Skeletal muscle tissue (tissue), 4 donors: ENCODE results near the gene PDE6C. TPM values are rescaled to one million over a fixed set of nuclear protein-coding genes. Genes with fewer than 3 reads are reported as not detected.

Source experiments
- H3K27ac ChIP-seq: one replicate; pipeline ENCODE4 v1.7.0; 2013; ENCODE audit warnings: mild to moderate bottlenecking, low read depth, low read length, inconsistent platforms
- H3K27me3 ChIP-seq, 3 donors: one replicate each; pipeline ENCODE4 v1.7.0; 2013; ENCODE audit warnings: low read length in 3 of 3; ENCODE audit not compliant: control insufficient read depth in 3 of 3, insufficient read depth in 3 of 3
- H3K36me3 ChIP-seq, 3 donors: one replicate each; pipeline ENCODE4 v1.7.0; 2013; ENCODE audit warnings: low read length in 3 of 3; ENCODE audit not compliant: control insufficient read depth in 3 of 3, insufficient read depth in 3 of 3
- H3K4me1 ChIP-seq, 3 donors: one replicate each; pipeline ENCODE4 v1.7.0; 2013; ENCODE audit warnings: low read length in 3 of 3, mild to moderate bottlenecking in 3 of 3; ENCODE audit not compliant: control insufficient read depth in 3 of 3, insufficient read depth in 3 of 3
- H3K4me3 ChIP-seq, 3 donors: one replicate each; pipeline ENCODE4 v1.7.0; 2013; ENCODE audit warnings: low read length in 3 of 3
- H3K9ac ChIP-seq, 3 donors: one replicate each; pipeline ENCODE4 v1.7.0; 2013; ENCODE audit warnings: low read length in 3 of 3, mild to moderate bottlenecking in 3 of 3, moderate library complexity in 2 of 3, low read depth in 1 of 3
- H3K9me3 ChIP-seq, 3 donors: one replicate each; pipeline ENCODE4 v1.7.0; 2013; ENCODE audit warnings: low read length in 3 of 3; ENCODE audit not compliant: control insufficient read depth in 3 of 3
- total RNA-seq: library from RNA; depleted of rRNA; stranded (reverse); fragments of >200 nt; gene quantifications from one replicate; pipeline ENCODE4 v1.2.3, GENCODE V29; 2014
- donor health status: Osteomylitis.

The PDE6C gene
- total RNA-seq, 1 donor from 2014 or later = not detected

DNA sequence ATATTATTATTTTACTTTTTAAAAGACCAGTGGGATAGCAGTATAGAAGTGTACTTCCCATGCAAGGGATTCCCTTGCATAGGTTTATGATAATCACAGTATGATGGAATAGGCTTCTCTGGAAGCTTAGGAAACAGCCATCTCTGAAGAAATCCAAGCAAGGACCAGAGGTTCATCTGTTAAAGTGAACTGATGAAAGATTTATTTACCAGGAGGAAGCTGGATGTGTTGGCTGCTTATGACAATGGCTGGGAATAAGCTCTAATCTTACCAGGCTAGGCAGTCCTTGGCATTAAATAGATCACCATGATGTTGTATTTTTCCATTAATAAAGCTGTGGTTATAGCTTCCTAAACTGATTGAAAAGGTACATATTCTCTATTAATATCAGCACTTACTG is 58.0 kb downstream of the PDE6C start:
- Histone ChIP-seq H3K4me3 (no peak overlapping the region), H3K4me1 (no peaks in the 10 kb centered on the region), H3K27ac (no peak overlapping the region), H3K27me3 (no peaks in the 10 kb centered on the region), H3K9me3 (no peaks in the 10 kb centered on the region), H3K36me3 (peaks cover 4 to 49% (median 35%) of the 10 kb centered on the region in 3 donors), H3K9ac (no peak overlapping the region)

DNA sequence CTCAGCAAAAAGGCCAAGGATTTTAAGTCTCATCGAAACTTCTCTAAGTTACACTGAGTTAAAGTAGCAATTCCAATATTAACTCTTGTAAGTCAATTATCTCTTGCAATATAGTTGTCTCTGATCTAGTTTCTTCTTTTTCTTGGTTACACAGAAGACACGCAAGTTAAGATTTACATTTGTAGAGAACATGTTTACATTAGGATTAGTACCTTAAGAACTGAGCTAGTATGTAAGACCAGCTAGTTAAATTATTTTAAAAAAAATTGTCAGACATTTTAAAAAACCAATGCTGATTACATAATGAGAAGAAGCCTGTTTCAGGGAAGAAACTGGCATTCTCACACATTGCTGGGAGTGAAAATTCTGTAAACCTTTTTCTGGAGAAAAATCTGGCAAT is 58.7 kb downstream of the PDE6C start:
- Histone ChIP-seq H3K4me3 (no peak overlapping the region), H3K36me3 (peaks cover 4 to 55% (median 35%) of the 10 kb centered on the region in 3 donors), H3K9me3 (no peaks in the 10 kb centered on the region), H3K27ac (no peak overlapping the region), H3K4me1 (no peaks in the 10 kb centered on the region), H3K27me3 (no peaks in the 10 kb centered on the region), H3K9ac (no peak overlapping the region)

DNA sequence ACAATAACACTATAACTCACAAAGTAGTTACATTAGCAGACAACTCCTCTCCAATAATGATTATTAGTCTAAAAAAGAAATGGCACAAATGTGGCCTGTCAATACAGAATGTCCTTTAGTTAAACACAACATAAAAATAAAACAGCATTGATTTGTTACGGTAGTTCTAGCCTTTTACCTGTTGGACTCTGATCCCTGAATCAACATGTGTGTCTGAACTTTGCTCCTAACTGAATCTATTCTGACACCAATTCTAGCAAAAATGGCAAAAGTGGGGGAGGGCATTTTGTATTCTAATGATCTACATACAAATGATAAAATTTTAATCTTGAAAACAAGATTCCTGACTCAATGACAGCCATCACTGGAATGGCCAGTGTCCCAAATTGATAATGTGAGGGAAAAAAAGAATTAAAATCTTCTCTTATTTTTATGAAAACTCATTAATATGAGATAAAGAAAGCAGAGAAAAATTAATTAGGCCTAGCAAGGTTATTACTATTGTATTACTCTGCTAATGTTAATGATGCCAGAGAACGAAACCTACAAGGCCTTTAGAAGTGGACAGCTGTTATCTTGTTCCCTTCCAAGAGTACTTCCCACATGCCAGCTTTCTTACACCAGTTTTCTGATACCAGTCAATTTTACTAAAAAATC is 59.8 kb downstream of the PDE6C start:
- no peaks in the 10 kb centered on the region for H3K9me3 ChIP-seq
- no peaks in the 10 kb centered on the region for H3K4me1 ChIP-seq
- no peak overlapping the region for H3K27ac ChIP-seq
- H3K4me3 ChIP-seq = no peak overlapping the region
- H3K27me3 ChIP-seq = no peaks in the 10 kb centered on the region
- no peak overlapping the region for H3K9ac ChIP-seq
- peaks cover 4 to 53% (median 35%) of the 10 kb centered on the region in 3 donors for H3K36me3 ChIP-seq

DNA sequence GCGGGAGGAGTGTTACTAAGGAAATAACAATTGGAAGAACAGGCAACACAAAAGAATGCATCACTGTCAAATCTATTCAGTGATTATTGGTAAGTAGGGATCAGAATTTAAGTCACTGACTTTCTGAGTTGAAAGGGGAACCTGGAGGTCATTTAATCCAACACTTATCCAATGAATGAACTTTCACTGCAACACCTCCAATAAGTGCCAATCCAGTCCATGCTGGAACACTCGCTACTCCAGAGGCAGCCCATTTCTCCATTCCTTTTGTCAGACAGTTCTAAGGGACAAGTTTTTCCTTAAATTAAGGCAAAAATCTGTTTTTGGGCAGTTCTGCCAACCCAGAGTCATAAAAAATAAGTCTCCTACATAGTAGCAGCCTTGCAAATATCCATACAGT is 60.6 kb downstream of the PDE6C start:
- Histone ChIP-seq H3K27me3 (no peaks in the 10 kb centered on the region), H3K4me3 (no peak overlapping the region), H3K4me1 (no peaks in the 10 kb centered on the region), H3K36me3 (peaks cover 4 to 50% (median 34%) of the 10 kb centered on the region in 3 donors), H3K27ac (no peak overlapping the region), H3K9me3 (no peaks in the 10 kb centered on the region), H3K9ac (no peak overlapping the region)

DNA sequence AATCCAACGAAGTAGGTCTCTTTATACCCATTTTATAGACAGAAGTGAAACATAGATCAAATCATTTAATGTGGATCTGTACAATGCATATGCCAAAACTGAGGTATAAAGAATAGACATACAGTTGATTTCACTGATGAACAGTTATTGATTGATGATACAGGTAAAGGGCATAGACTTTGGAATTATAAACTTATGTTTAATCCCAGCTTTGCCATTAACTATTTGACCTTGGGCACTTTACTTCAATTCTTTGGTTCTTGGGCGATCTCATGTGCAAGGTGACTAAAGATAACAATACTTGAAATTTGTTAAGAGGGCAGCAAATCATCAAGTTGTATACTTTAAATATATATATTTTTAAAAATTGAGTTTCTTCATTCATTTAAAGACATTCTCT is 61.5 kb downstream of the PDE6C start:
- peaks cover 8 to 47% (median 35%) of the 10 kb centered on the region in 3 donors for H3K36me3 ChIP-seq
- H3K27me3 ChIP-seq = no peaks in the 10 kb centered on the region
- no peaks in the 10 kb centered on the region for H3K4me1 ChIP-seq
- H3K27ac ChIP-seq = no peak overlapping the region
- no peak overlapping the region for H3K4me3 ChIP-seq
- no peak overlapping the region for H3K9ac ChIP-seq
- no peaks in the 10 kb centered on the region for H3K9me3 ChIP-seq

DNA sequence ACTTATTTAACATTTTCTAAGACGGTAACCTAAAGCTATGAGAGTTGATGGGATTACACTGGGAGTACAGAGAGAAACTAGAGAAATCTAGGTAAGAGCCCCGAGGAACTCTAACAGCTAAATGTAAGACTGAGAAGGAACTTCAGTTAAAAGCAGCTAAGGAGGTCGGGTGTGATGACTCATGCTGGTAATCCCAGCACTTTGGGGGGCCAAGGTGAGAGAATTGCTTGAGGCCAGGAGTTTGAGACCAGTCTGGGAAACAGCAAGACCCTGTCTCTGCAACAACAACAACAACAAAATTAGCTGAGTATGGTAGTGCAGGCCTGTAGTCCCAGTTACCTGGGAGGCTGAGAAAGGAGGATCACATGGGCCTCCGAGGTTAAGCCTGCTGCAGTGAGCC is 66.0 kb downstream of the PDE6C start:
- no peak overlapping the region for H3K27ac ChIP-seq
- no peaks in the 10 kb centered on the region for H3K4me1 ChIP-seq
- peaks cover 8 to 36% (median 25%) of the 10 kb centered on the region in 3 donors for H3K36me3 ChIP-seq
- no peak overlapping the region for H3K9ac ChIP-seq
- no peaks in the 10 kb centered on the region for H3K9me3 ChIP-seq
- no peak overlapping the region for H3K4me3 ChIP-seq
- H3K27me3 ChIP-seq = no peaks in the 10 kb centered on the region

DNA sequence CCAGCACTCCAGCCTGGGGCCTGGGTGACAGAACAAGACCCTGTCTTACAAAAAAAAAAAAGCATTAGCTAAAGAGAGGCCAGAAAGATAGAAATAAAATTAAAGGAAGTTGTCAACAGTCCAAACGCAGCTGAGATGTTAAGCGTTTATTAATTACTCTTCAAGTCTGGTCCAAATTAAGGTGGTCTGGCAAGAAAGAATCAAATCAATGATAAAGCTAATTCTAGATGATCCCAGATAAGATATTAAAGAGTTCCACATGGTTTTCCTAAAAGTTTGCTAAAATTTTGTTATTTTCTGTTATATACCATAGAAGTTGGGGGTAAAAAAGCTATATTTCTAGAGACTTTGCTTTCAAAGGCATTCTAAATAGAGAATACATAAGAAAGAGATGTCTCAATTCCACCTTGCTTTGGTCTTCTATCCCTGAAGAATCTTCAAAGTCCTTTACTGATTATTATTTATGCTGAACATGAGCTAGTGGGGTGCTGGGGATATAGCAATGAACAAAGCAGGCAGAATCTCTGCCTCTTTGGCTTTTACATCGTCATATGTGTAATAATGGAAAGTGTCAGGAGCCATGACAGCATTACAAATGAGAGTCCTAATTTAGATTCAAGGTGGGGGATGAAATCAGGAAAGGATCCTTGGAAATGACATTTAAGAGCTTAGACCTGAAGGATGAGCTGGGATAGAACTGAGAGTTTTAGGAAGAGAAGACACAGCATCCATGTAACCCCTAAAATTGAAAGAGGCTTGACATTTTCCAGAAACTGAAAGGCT is 66.7 kb downstream of the PDE6C start:
- H3K9me3 ChIP-seq = no peaks in the 10 kb centered on the region
- no peaks in the 10 kb centered on the region for H3K27me3 ChIP-seq
- H3K4me1 ChIP-seq = no peaks in the 10 kb centered on the region
- no peak overlapping the region for H3K27ac ChIP-seq
- no peak overlapping the region for H3K4me3 ChIP-seq
- H3K9ac ChIP-seq = no peak overlapping the region
- peaks cover 8 to 33% (median 21%) of the 10 kb centered on the region in 3 donors for H3K36me3 ChIP-seq

DNA sequence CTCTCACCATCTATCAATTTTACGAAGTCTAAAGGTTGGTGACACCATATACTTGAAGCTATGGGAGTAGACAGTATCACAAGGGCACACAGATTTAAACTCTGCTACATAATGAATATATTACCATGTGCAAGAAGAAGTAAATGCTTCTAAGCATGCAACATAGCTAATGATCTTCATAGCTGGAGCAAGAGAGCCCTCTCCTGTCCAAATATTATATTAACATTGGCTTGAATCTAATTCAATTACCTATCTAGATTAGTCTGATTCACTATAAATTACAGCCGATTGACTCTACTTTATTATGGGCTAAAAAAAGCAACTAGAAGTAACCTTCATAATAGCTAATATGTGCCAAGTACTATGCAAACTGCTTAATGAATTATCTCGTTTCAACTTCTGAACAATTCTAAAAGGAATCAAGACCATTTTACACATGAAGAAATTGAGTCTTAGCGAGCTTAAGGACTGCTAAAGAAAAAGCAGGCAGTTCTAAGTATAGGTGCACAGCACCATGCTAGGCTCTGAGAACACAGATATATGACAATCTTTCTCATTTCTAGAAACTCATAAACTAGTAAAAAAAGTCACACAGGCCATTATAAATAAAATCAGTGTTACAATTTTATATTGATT is 68.2 kb downstream of the PDE6C start:
- Histone ChIP-seq H3K4me3 (no peak overlapping the region), H3K9me3 (no peaks in the 10 kb centered on the region), H3K9ac (no peak overlapping the region), H3K27ac (no peak overlapping the region), H3K4me1 (no peaks in the 10 kb centered on the region), H3K27me3 (no peaks in the 10 kb centered on the region), H3K36me3 (peaks cover 4 to 22% (median 18%) of the 10 kb centered on the region in 3 donors)

DNA sequence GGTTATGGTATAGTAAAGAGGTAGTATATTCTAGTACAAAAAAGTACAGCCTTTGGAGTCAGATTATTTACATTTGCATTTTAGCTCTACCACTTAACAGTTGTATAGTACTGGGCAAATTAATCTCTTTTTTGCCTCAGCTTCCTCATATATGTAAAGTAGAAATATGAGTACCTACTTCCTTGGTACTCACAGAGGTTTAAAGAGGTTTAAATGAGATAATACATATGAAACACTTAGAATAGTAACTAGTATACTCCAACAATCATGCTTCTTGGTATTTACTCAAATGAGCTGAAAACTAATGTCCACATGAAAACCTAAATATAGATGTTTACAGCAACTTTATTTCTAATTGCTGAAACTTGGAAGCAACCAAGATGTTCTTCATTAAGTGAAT is 75.4 kb downstream of the PDE6C start:
- Histone ChIP-seq H3K36me3 (peaks cover 0 to 15% (median 14%) of the 10 kb centered on the region in 3 donors), H3K27ac (no peak overlapping the region), H3K27me3 (no peaks in the 10 kb centered on the region)

DNA sequence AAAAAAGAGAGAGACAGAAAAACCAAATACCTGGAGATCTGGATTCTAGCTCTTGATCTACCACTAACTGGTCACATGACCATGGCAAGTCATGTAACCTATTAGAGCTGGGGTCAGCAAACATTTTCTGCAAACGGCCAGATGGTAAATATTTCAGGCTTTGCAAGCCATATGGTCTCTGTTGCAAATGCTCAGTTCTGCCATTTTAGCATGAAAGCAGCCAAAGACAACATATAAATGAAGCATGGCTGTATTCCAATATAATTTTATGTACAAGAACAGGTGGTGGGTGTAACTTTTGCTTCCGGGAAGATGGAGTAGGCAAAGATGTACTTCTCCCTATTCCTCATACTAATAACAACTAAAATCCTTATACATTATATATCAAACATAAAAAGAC is 83.4 kb downstream of the PDE6C start:
- no peaks in the 10 kb centered on the region for H3K4me1 ChIP-seq
- H3K4me3 ChIP-seq = no peak overlapping the region
- H3K9ac ChIP-seq = no peak overlapping the region
- no peak overlapping the region for H3K27ac ChIP-seq
- H3K36me3 ChIP-seq = peaks cover 10 to 47% (median 42%) of the 10 kb centered on the region in 3 donors
- H3K9me3 ChIP-seq = no peaks in the 10 kb centered on the region
- no peaks in the 10 kb centered on the region for H3K27me3 ChIP-seq

More for the DNA sequence above, 75.4 kb downstream of the PDE6C start:
- Histone ChIP-seq H3K4me3 (no peak overlapping the region), H3K9me3 (no peaks in the 10 kb centered on the region), H3K9ac (no peak overlapping the region), H3K4me1 (no peaks in the 10 kb centered on the region)
